Sigmoid colon (tissue), 4 donors: Measurements from ENCODE around the gene SPTLC2.

ENCODE experiments used
- CTCF ChIP-seq, 4 experiments: fragments of 450-650 bp in 3 of 4; fragments of 200-600 bp in 1 of 4; IDR thresholded peaks; one replicate each; pipeline ENCODE4 v1.5.1; 2016 to 2019; ENCODE audit warnings: antibody characterized with exemption in 4 of 4, mild to moderate bottlenecking in 3 of 4, moderate library complexity in 2 of 4
- EP300 ChIP-seq, 4 donors: sonication (generic); formaldehyde crosslinking; IDR thresholded peaks; one replicate each; pipeline ENCODE4 v1.6.1; 2017; ENCODE audit warnings: antibody characterized with exemption in 4 of 4
- POLR2A ChIP-seq, 2 donors: fragments of 450-650 bp; IDR thresholded peaks; one replicate each; pipeline ENCODE4 v1.6.1; 2016; ENCODE audit warnings: antibody characterized with exemption in 2 of 2, mild to moderate bottlenecking in 2 of 2, moderate library complexity in 2 of 2
- POLR2AphosphoS5 ChIP-seq, 4 donors: sonication (generic); formaldehyde crosslinking; IDR thresholded peaks; one replicate each; pipeline ENCODE4 v1.6.1; 2017; ENCODE audit warnings: antibody characterized with exemption in 4 of 4

- no peak for TF ChIP-seq CTCF (IDR thresholded peaks at IDR 0.05)
- no peak for TF ChIP-seq EP300 (IDR thresholded peaks at IDR 0.05)
- TF ChIP-seq POLR2A (IDR thresholded peaks at IDR 0.05): no peak
- no peak for TF ChIP-seq POLR2AphosphoS5 (IDR thresholded peaks at IDR 0.05)
Measured at GRCh38 chr14:77529963-77530362, 86.5 kb downstream of the SPTLC2 start.
